ENCODE results near the gene EGLN3.
"Not testable (repeated sequence)": the region's sequence is repeated elsewhere in the genome, so short reads cannot be mapped to it uniquely, and the experiment has no call there.

EGLN3 gene

GRCh38 chr14:33934043-33934750, 16.7 kb downstream of the EGLN3 start:
- no peak for DNase-seq

GRCh38 chr14:33933386-33933933, 17.4 kb downstream of the EGLN3 start:
- DNase-seq: no peak

GRCh38 chr14:33932576-33933345, 18.1 kb downstream of the EGLN3 start:
- DNase-seq: no peak

- no peak for DNase-seq
Observed at GRCh38 chr14:33932033-33932432, 18.8 kb downstream of the EGLN3 start.

- no peak for DNase-seq
Observed at GRCh38 chr14:33931461-33931860, 19.4 kb downstream of the EGLN3 start.

GRCh38 chr14:33930439-33930838, 20.4 kb downstream of the EGLN3 start:
- DNase-seq: no peak

- no peak for DNase-seq
Observed at GRCh38 chr14:33929799-33930408, 21.0 kb downstream of the EGLN3 start.

GRCh38 chr14:33928895-33929294, 22.0 kb downstream of the EGLN3 start:
- no peak for DNase-seq

- DNase-seq: no peak
Observed at GRCh38 chr14:33927944-33928343, 22.9 kb downstream of the EGLN3 start.

- DNase-seq: not testable (repeated sequence)
Observed at GRCh38 chr14:33926967-33927366, 23.9 kb downstream of the EGLN3 start.

GRCh38 chr14:33925946-33926345, 24.9 kb downstream of the EGLN3 start:
- no peak for DNase-seq

GRCh38 chr14:33925235-33925634, 25.6 kb downstream of the EGLN3 start:
- no peak for DNase-seq

GRCh38 chr14:33924566-33925100, 26.2 kb downstream of the EGLN3 start:
- DNase-seq: no peak

GRCh38 chr14:33922125-33922524, 28.7 kb downstream of the EGLN3 start:
- DNase-seq: no peak

- no peak for DNase-seq
Observed at GRCh38 chr14:33918256-33918655, 32.6 kb downstream of the EGLN3 start.

GRCh38 chr14:33917661-33918060, 33.2 kb downstream of the EGLN3 start:
- no peak for DNase-seq

GRCh38 chr14:33916663-33917565, 34.0 kb downstream of the EGLN3 start:
- no peak for DNase-seq

GRCh38 chr14:33915682-33916081, 35.2 kb downstream of the EGLN3 start:
- no peak for DNase-seq

GRCh38 chr14:33914676-33915516, 36.0 kb downstream of the EGLN3 start:
- no peak for DNase-seq

GRCh38 chr14:33911046-33911445, 39.8 kb downstream of the EGLN3 start:
- DNase-seq: no peak

GRCh38 chr14:33910435-33910834, 40.4 kb downstream of the EGLN3 start:
- DNase-seq: no peak
